Neuron (in vitro differentiated cells): ENCODE data around the gene STAG1.
"Not testable (repeated sequence)": the region's sequence is repeated elsewhere in the genome, so short reads cannot be mapped to it uniquely, and the experiment has no call there.

Source experiments
- H2AFZ ChIP-seq: one replicate; pipeline ENCODE4 v1.6.1; 2013; ENCODE audit warnings: low read depth, mild to moderate bottlenecking, inconsistent platforms, low read length, moderate library complexity
- H3K27me3 ChIP-seq: one replicate; pipeline ENCODE4 v1.6.1; 2013; ENCODE audit warnings: low read length; ENCODE audit not compliant: insufficient read depth
- H3K36me3 ChIP-seq: one replicate; pipeline ENCODE4 v1.6.1; 2013; ENCODE audit warnings: low read length; ENCODE audit not compliant: insufficient read depth
- H3K4me1 ChIP-seq: one replicate; pipeline ENCODE4 v1.6.1; 2013; ENCODE audit warnings: low read length; ENCODE audit not compliant: insufficient read depth
- H3K4me3 ChIP-seq: 2 replicates; pipeline ENCODE4 v1.5.1; 2013; ENCODE audit warnings: mild to moderate bottlenecking, low read length, moderate library complexity
- H3K9me3 ChIP-seq: one replicate; pipeline ENCODE4 v1.6.1; 2013; ENCODE audit warnings: low read length

Gene STAG1

DNA sequence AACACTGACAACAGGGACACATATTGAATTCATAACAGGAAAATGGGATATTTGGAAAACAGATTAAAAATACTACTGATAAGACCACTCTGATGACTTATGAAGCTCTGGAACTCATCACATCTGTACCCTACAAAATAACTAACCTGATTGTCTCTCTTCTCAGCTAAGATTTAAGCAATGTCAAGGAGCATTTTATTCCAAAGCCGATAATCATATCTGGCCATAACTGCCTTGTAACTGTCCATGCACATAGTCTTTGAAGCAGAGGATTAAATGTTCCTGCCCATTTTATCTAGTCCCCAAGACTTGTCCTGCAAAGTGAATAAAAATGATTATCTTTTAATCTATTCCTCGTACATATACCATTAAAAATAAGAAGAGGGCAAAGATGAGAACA is 234.1 kb downstream of the STAG1 start:
- Histone ChIP-seq H3K36me3 (peaks cover 5% of the 10 kb centered on the region), H2AFZ (no peak overlapping the region), H3K27me3 (no peaks in the 10 kb centered on the region), H3K9me3 (no peaks in the 10 kb centered on the region), H3K4me1 (no peaks in the 10 kb centered on the region), H3K4me3 (no peak overlapping the region)

DNA sequence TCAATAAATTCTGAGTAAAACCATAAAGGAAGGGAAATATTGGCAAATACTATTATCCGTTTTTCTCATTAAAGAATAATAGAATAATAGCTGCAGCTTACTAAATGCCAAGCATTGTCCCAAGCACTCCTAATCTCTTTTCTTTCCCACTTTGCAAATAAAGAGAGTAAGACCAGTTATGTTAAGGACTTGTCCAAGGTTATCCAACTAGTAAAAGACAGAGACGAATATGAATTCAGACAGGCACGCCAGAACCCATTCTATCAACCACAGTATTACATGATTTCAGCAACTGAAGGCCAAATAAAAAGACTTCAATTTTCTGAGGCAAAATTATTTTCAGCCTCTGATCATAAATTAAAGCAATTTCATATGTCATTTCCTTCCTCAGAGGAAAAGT is 235.5 kb downstream of the STAG1 start:
- Histone ChIP-seq H3K4me1 (no peaks in the 10 kb centered on the region), H2AFZ (no peak overlapping the region), H3K9me3 (no peaks in the 10 kb centered on the region), H3K4me3 (no peak overlapping the region), H3K27me3 (no peaks in the 10 kb centered on the region), H3K36me3 (peaks cover 5% of the 10 kb centered on the region)

DNA sequence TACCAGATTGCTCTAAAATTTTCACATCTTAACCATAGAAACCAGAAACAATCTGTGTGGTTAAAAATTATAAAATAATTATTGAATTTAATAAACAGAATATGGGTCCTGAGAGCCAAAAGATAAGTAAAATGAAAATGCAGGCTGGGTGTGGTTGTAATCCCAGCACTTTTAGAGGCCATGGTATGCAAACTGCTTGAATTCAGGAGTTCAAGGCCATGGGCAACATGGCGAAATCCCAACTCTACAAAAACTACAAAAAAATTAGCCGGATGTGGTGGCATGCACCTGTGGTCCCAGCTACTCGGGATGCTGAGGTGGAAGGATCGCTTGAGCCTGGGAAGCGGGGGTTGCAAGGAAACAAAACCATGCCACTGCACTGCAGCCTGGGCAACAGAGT is 236.1 kb downstream of the STAG1 start:
- Histone ChIP-seq H3K4me1 (no peaks in the 10 kb centered on the region), H3K9me3 (no peaks in the 10 kb centered on the region), H3K4me3 (no peak overlapping the region), H3K36me3 (peaks cover 4% of the 10 kb centered on the region), H3K27me3 (no peaks in the 10 kb centered on the region), H2AFZ (no peak overlapping the region)

DNA sequence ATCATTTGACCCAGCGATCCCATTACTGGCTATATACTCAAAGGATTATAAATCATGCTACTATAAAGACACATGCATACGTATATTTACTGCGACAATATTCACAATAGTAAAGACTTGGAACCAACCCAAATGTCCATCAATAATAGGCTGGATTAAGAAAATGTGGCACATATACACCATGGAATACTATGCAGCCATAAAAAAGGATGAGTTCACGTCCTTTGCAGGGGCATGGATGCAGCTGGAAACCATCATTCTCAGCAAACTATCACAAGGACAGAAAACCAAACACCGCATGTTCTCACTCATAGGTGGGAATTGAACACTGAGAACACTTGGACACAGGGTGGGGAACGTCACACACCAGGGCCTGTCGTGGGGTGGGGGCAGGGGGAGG is 237.6 kb downstream of the STAG1 start:
- not testable (repeated sequence) for H3K27me3 ChIP-seq, H3K4me1 ChIP-seq, H3K9me3 ChIP-seq, H3K36me3 ChIP-seq, H3K4me3 ChIP-seq, H2AFZ ChIP-seq

DNA sequence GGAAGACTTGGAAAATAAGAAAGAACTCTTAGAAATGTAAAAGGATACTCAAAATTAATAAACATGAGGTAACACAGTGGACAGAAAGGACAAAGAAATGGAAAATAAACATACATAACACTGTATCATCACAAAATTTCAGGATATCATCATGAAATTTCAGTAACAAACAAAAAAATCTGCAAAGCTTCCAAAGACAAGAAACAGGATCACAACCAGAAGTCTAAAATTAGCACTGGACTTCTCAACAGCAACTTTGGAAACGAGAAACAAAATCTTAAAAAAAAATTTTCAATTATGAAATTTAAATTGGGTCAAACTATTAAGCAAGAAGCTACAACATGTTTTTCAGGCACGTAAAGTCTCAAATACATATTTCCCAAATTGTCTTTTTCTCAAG is 238.8 kb downstream of the STAG1 start:
- Histone ChIP-seq H3K27me3 (no peaks in the 10 kb centered on the region), H3K4me3 (no peak overlapping the region), H3K36me3 (no peaks in the 10 kb centered on the region), H3K4me1 (no peaks in the 10 kb centered on the region), H3K9me3 (no peaks in the 10 kb centered on the region), H2AFZ (no peak overlapping the region)

DNA sequence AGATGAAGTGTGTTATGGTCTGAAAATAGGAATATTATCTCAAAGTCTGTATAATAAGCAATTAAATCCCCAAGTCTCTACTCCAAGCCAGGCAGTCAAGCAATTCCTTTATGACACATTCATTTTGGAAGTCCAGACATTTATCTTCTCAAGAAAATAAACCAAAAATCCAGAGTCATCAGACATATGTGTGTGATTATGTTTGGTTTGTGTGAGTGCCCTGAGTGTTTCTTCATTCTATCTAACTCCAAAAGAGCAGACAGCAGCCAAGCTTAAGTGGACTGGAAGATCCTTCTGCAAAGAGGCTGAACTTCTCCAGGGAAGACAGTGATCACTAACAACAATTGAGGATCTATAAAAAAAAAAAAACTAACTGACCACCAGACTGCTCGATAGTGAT is 239.8 kb downstream of the STAG1 start:
- Histone ChIP-seq H3K9me3 (no peaks in the 10 kb centered on the region), H3K4me1 (no peaks in the 10 kb centered on the region), H3K36me3 (no peaks in the 10 kb centered on the region), H3K4me3 (no peak overlapping the region), H3K27me3 (no peaks in the 10 kb centered on the region), H2AFZ (no peak overlapping the region)

DNA sequence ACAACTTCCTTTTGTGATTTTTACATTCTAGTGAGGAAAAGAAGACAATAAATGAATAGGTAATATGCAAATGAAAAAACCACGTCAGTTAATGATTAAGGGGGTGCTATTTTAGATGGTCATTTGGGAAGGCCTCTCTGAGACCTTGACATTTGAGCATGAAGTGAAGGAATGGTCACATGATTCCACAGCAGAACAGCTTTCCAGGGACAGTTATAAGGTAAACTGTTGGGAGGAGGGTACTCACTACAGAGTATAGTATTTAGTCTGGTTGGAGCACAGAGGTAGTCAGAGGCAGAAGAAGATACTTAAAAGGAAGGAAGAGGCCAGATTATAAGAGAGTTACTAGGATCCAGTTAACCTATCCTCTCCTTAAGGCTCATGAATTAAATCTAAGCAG is 246.5 kb downstream of the STAG1 start:
- H3K4me3 ChIP-seq = no peak overlapping the region

DNA sequence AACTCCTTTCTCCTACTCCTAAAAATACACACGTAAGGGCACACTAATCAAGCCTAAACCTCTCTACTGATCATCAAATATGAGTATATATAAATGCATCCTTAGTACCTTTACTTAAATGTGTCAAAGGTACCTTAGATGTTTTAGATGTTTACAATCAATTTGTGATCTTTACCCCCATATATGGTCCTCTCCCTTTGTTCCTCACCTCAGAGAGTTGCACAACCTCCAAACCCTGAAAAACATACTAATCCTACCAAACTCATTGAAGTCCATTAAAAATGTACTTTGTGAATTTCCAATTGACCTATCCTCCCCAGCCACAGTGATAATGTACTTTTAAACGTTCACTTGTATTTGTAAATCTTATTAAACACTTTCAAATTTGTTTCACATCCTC is 249.1 kb downstream of the STAG1 start:
- H3K9me3 ChIP-seq = no peaks in the 10 kb centered on the region
- H3K4me1 ChIP-seq = no peaks in the 10 kb centered on the region
- peaks cover 13% of the 10 kb centered on the region for H3K36me3 ChIP-seq
- no peaks in the 10 kb centered on the region for H3K27me3 ChIP-seq
- H3K4me3 ChIP-seq = no peak overlapping the region
- no peak overlapping the region for H2AFZ ChIP-seq

More for the DNA sequence above, 246.5 kb downstream of the STAG1 start:
- Histone ChIP-seq H2AFZ (no peak overlapping the region), H3K4me1 (no peaks in the 10 kb centered on the region), H3K9me3 (no peaks in the 10 kb centered on the region), H3K36me3 (peaks cover 9% of the 10 kb centered on the region), H3K27me3 (no peaks in the 10 kb centered on the region)

DNA sequence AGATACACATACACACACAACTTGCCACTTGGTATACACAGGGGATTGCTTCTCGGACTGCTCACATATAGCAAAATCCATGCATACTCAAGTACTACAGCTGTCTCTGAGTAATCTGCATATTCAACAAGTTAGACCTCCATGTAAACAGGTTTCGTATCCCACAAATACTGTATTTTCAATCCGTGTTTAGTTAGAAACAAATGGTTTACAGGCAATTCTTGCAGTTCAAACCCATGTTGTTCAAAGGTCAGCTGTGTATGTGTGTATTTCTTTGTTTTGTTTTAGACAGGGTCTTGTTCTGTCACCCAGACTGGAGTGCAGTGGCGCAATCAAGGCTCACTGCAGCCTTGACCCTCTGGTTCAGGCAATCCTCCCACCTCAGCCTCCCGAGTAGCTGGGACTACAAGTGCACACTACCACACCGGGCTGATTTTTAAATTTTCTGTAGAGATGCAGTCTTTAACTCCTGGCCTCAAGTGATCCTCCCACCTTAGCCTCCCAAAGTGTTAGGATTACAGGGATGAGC is 253.2 kb downstream of the STAG1 start:
- H3K4me3 ChIP-seq = no peak overlapping the region
- no peaks in the 10 kb centered on the region for H3K4me1 ChIP-seq
- H2AFZ ChIP-seq = no peak overlapping the region
- peaks cover 13% of the 10 kb centered on the region for H3K36me3 ChIP-seq
- H3K27me3 ChIP-seq = no peaks in the 10 kb centered on the region
- peaks cover under 1% of the 10 kb centered on the region for H3K9me3 ChIP-seq

DNA sequence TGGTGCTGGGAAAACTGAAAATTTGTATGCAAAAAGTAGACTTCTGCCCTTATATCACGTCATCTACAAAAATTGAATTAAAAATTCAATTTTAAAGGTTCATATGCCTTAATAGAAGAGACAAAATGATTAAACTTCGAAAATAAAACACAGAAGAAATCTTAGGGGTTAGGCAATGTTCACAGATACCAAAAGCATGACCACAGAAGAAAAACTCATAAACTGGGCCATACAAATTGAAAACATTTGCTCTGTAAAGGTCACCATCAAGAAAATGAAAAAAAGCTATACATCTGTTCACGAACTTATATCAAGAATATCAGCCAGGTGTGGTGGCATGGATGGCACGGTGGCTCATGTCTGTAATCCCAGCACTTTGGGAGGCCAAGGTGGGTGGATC is 257.0 kb downstream of the STAG1 start:
- Histone ChIP-seq H3K36me3 (peaks cover 8% of the 10 kb centered on the region), H3K4me1 (no peaks in the 10 kb centered on the region), H3K9me3 (peaks cover 9% of the 10 kb centered on the region), H2AFZ (no peak overlapping the region), H3K4me3 (no peak overlapping the region), H3K27me3 (no peaks in the 10 kb centered on the region)

DNA sequence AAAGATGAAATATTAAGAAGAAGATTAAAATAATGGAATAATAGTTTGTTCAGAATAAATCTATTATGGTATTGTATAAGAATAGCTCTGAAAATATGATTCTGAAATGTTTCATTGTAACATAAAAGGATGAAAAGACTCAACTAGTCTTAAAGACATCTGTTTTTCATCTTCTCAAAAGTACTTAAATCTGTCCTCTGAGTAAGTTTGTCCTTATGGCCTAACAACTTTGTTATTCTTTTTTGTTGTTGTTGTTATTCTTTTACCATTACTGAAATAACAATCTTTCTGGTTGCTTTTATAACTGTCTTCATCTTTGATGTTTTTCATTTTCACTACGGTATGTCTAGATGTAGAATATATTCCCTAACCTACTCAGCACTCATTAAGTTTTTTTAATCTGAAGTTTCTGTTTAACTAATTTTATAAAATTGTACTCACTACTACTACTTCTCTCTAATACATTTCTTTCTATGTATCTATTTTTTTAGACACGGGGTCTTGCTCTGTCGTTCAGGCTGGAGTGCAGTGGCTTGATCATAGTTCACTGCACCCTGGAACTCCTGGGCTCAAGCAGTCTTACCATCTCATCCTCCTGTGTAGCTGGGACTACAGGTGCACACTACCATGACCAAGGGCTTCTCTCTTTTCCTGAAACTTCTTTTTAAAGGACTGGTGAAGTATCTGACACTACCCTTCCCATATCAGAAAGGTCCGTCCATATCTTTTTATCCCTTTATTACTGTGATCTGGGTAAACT is 261.4 kb downstream of the STAG1 start:
- no peaks in the 10 kb centered on the region for H3K4me1 ChIP-seq
- peaks cover 9% of the 10 kb centered on the region for H3K9me3 ChIP-seq
- H2AFZ ChIP-seq = no peak overlapping the region
- H3K4me3 ChIP-seq = no peak overlapping the region
- peaks cover 7% of the 10 kb centered on the region for H3K36me3 ChIP-seq
- H3K27me3 ChIP-seq = no peaks in the 10 kb centered on the region

DNA sequence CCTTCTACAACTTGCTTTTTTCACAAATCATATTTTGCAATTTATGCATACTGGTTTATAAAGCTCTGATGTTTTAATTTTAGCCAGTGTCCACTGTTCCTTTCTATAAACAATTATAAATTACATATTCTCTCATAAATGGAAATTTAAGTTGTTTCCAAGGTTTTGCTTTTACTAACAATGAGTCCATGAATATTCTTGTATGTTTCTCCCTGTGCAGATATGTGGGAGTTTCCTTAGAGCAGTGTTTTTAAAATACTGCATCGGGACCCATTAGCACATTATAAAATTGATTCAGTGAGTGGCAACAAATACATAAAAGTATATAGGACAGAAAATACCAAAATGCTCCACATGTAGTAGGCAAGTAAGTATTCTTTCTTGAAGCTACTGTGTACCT is 266.4 kb downstream of the STAG1 start:
- Histone ChIP-seq H3K9me3 (no peaks in the 10 kb centered on the region), H2AFZ (no peak overlapping the region), H3K36me3 (peaks cover 2% of the 10 kb centered on the region), H3K27me3 (no peaks in the 10 kb centered on the region), H3K4me1 (no peaks in the 10 kb centered on the region), H3K4me3 (no peak overlapping the region)

DNA sequence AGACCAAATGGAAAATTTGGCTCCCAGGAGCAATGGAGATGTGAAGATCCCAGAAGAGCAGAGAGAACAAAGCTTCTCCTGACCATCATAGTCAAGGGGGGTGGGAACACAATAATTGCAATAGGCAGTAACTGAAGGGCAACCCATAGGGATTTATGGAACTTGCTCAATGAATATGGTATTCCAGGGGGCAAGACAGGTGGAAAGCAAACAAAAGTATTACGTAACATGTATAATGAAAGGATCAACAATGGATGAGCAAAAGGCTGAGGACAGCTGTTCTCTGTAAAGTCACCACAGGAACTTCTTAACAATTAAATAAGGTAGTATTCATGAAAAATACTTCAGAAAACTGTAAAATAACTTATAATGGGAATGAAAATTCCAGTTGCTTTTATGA is 275.9 kb downstream of the STAG1 start:
- no peak overlapping the region for H2AFZ ChIP-seq
- no peak overlapping the region for H3K4me3 ChIP-seq
- peaks cover 26% of the 10 kb centered on the region for H3K36me3 ChIP-seq
- H3K4me1 ChIP-seq = no peaks in the 10 kb centered on the region
- H3K9me3 ChIP-seq = no peaks in the 10 kb centered on the region
- no peaks in the 10 kb centered on the region for H3K27me3 ChIP-seq

DNA sequence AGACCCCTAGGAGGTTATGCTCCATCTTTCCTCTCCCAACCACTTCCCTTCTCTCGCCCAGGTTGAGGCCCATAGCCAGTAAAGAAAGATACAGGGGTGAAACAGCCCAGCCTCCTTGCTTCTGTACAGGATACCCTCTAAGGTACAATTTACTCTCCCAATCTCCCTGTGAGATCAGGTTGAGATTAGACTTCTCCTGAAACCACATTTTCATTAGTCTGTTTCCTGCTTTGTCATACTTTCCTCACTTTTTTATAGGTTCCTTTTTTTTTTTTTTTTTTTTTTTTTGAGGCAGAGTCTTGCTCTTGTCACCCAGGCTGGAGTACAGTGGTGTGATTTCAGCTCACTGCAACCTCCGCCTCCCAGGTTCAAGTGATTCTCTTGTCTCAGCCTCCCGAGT is 277.3 kb downstream of the STAG1 start:
- not testable (repeated sequence) for H3K27me3 ChIP-seq, H3K4me3 ChIP-seq, H2AFZ ChIP-seq, H3K4me1 ChIP-seq, H3K9me3 ChIP-seq
- peaks cover 26% of the 10 kb centered on the region for H3K36me3 ChIP-seq
